Measurements from ENCODE around the gene ARMC9.

The ARMC9 gene

GRCh38 chr2:231315896-231316295 lies 117.5 kb downstream of the ARMC9 start:
- no peak for ATAC-seq
- TF ChIP-seq ARNTL (CRISPR knock-in tag; IDR thresholded peaks at IDR 0.05; ENCODE audit: borderline replicate concordance, low read depth) = no peak
- no peak for TF ChIP-seq SNAI2 (CRISPR knock-in tag; IDR thresholded peaks at IDR 0.05)
- TF ChIP-seq CSRNP3 (CRISPR knock-in tag; IDR thresholded peaks at IDR 0.05) = no peak
- no peak for TF ChIP-seq ESRRG (CRISPR knock-in tag; IDR thresholded peaks at IDR 0.05)
- TF ChIP-seq ZFP30 (CRISPR knock-in tag; IDR thresholded peaks at IDR 0.05) = no peak
- no peak for TF ChIP-seq POU6F1 (CRISPR knock-in tag; IDR thresholded peaks at IDR 0.05; ENCODE audit: borderline replicate concordance, low read depth)
- TF ChIP-seq ZNF8 (CRISPR knock-in tag; IDR thresholded peaks at IDR 0.05) = no peak
- no peak for TF ChIP-seq ZFP3 (CRISPR knock-in tag; IDR thresholded peaks at IDR 0.05)
- no peak for TF ChIP-seq ZNF565 (CRISPR knock-in tag; conservative IDR thresholded peaks at IDR 0.05; ENCODE audit: low read depth)
- TF ChIP-seq GLIS3 (CRISPR knock-in tag; IDR thresholded peaks at IDR 0.05) = no peak

- TF ChIP-seq OSR1 (CRISPR knock-in tag; IDR thresholded peaks at IDR 0.05) (no peak), ZFP30 (CRISPR knock-in tag; IDR thresholded peaks at IDR 0.05) (peak; percentile 55; the same call in 1 of the 2 replicates)
- ATAC-seq = no peak
These were observed 119.1 kb downstream of the ARMC9 start for GRCh38 chr2:231317579-231317978.

- TF ChIP-seq OSR1 (CRISPR knock-in tag; IDR thresholded peaks at IDR 0.05) (no peak), SNAI2 (CRISPR knock-in tag; IDR thresholded peaks at IDR 0.05) (no peak), ZNF70 (CRISPR knock-in tag; IDR thresholded peaks at IDR 0.05) (no peak), CSRNP3 (CRISPR knock-in tag; IDR thresholded peaks at IDR 0.05) (no peak), ZNF8 (CRISPR knock-in tag; IDR thresholded peaks at IDR 0.05) (no peak), ZC3H10 (CRISPR knock-in tag; IDR thresholded peaks at IDR 0.05) (no peak), PATZ1 (CRISPR knock-in tag; IDR thresholded peaks at IDR 0.05; ENCODE audit: borderline replicate concordance) (no peak), TCF4 (CRISPR knock-in tag; IDR thresholded peaks at IDR 0.05; ENCODE audit: borderline replicate concordance) (no peak), CREB5 (CRISPR knock-in tag; IDR thresholded peaks at IDR 0.05; ENCODE audit: low read depth) (no peak), PPARA (CRISPR knock-in tag; IDR thresholded peaks at IDR 0.05; ENCODE audit: borderline replicate concordance) (no peak), ARNTL (CRISPR knock-in tag; IDR thresholded peaks at IDR 0.05; ENCODE audit: borderline replicate concordance, low read depth) (no peak), BACH2 (CRISPR knock-in tag; IDR thresholded peaks at IDR 0.05; ENCODE audit: borderline replicate concordance) (no peak), TOX (CRISPR knock-in tag; IDR thresholded peaks at IDR 0.05; ENCODE audit: borderline replicate concordance) (no peak), ESRRG (CRISPR knock-in tag; IDR thresholded peaks at IDR 0.05) (no peak), ZFP3 (CRISPR knock-in tag; IDR thresholded peaks at IDR 0.05) (no peak), GLIS3 (CRISPR knock-in tag; IDR thresholded peaks at IDR 0.05) (no peak), RARB (CRISPR knock-in tag; IDR thresholded peaks at IDR 0.05) (no peak), CSDC2 (CRISPR knock-in tag; IDR thresholded peaks at IDR 0.05) (no peak), ZNF565 (CRISPR knock-in tag; conservative IDR thresholded peaks at IDR 0.05; ENCODE audit: low read depth) (no peak), ZFP30 (CRISPR knock-in tag; IDR thresholded peaks at IDR 0.05) (no peak)
- no peak for ATAC-seq
These were observed 120.0 kb downstream of the ARMC9 start for GRCh38 chr2:231318436-231318835.

GRCh38 chr2:231318954-231319353 lies 120.5 kb downstream of the ARMC9 start:
- TF ChIP-seq ZNF8 (CRISPR knock-in tag; IDR thresholded peaks at IDR 0.05) (no peak), POU6F1 (CRISPR knock-in tag; IDR thresholded peaks at IDR 0.05; ENCODE audit: borderline replicate concordance, low read depth) (no peak), ZNF565 (CRISPR knock-in tag; conservative IDR thresholded peaks at IDR 0.05; ENCODE audit: low read depth) (no peak), CREB5 (CRISPR knock-in tag; IDR thresholded peaks at IDR 0.05; ENCODE audit: low read depth) (no peak), BACH2 (CRISPR knock-in tag; IDR thresholded peaks at IDR 0.05; ENCODE audit: borderline replicate concordance) (no peak), RARB (CRISPR knock-in tag; IDR thresholded peaks at IDR 0.05) (no peak), CSDC2 (CRISPR knock-in tag; IDR thresholded peaks at IDR 0.05) (no peak), PATZ1 (CRISPR knock-in tag; IDR thresholded peaks at IDR 0.05; ENCODE audit: borderline replicate concordance) (no peak), ZC3H10 (CRISPR knock-in tag; IDR thresholded peaks at IDR 0.05) (no peak), ZFP30 (CRISPR knock-in tag; IDR thresholded peaks at IDR 0.05) (no peak), ZFP3 (CRISPR knock-in tag; IDR thresholded peaks at IDR 0.05) (no peak)
- no peak for ATAC-seq
